Esophagus muscularis mucosa (tissue), 4 donors: ENCODE measurements around the gene PMVK. TPM values are rescaled to one million over a fixed set of nuclear protein-coding genes. Genes with fewer than 3 reads are reported as not detected.

Experiments
- DNase-seq: peaks from one replicate; pipeline ENCODE4 v3.0.0-alpha.2; 2017; ENCODE audit errors: extremely low spot score
- H3K27ac ChIP-seq, 4 donors: fragments of 200-600 bp; sonication (generic); replicated peaks in 1 of 4; 1 replicate in 3 of 4; 2 replicates in 1 of 4; pipeline ENCODE4 v1.5.1; 2016 to 2019; ENCODE audit warnings: mild to moderate bottlenecking in 1 of 4
- H3K27me3 ChIP-seq, 4 donors: fragments of 200-600 bp; sonication (generic); one replicate each; pipeline versions ENCODE4 v1.5.1 to v1.6.0; 2016 to 2019
- H3K36me3 ChIP-seq, 4 donors: fragments of 200-600 bp; sonication (generic); one replicate each; pipeline ENCODE4 v1.5.1; 2016 to 2019
- H3K4me1 ChIP-seq, 4 donors: fragments of 200-600 bp; sonication (generic); one replicate each; pipeline ENCODE4 v1.5.1; 2016 to 2019
- H3K4me3 ChIP-seq, 4 donors: fragments of 200-600 bp; sonication (generic); 1 replicate in 2 of 4; 2 replicates in 2 of 4; pipeline ENCODE4 v1.5.1; 2016 to 2019; ENCODE audit warnings: mild to moderate bottlenecking in 4 of 4, moderate library complexity in 1 of 4
- H3K9me3 ChIP-seq, 4 donors: fragments of 200-600 bp; sonication (generic); 1 replicate in 3 of 4; 2 replicates in 1 of 4; pipeline ENCODE4 v1.5.1; 2016 to 2019
- EP300 ChIP-seq: sonication (generic); formaldehyde crosslinking; IDR thresholded peaks from one replicate; pipeline ENCODE4 v1.6.1; 2017; ENCODE audit warnings: antibody characterized with exemption
- POLR2A ChIP-seq: fragments of 450-650 bp; IDR thresholded peaks from one replicate; pipeline ENCODE4 v1.6.1; 2017; ENCODE audit warnings: antibody characterized with exemption, moderate library complexity, mild to moderate bottlenecking, low read depth
- POLR2AphosphoS5 ChIP-seq, 2 donors: sonication (generic); formaldehyde crosslinking; IDR thresholded peaks; one replicate each; pipeline ENCODE4 v1.6.1; 2017; ENCODE audit warnings: antibody characterized with exemption in 2 of 2
- whole genome bisulfite sequencing: methylation state at CpG from one replicate; pipeline ENCODE4 v1.1.5; 2018; 5-methylcytosine and 5-hydroxymethylcytosine counted together
- intact Hi-C: fragments of 100-400 bp; cut with DNase I; formaldehyde crosslinking; loops from one replicate; pipeline ENCODE4 v1.15.1; 2023
- total RNA-seq, 4 donors: library from RNA; depleted of rRNA; stranded (reverse); fragments of >200 nt; gene quantifications; one replicate each; pipeline versions ENCODE4 v1.1.0 to v1.2.1, GENCODE V29; 2016
- TF ChIP-seq, protein P1 (sequence below), 3 experiments: fragments of 200-600 bp in 2 of 3; fragments of 450-650 bp in 1 of 3; sonication (generic) in 2 of 3; IDR thresholded peaks; one replicate each; pipeline ENCODE4 v1.5.1; 2017 to 2019; ENCODE audit warnings: antibody characterized with exemption in 3 of 3, mild to moderate bottlenecking in 2 of 3, moderate library complexity in 1 of 3

PMVK gene
- total RNA-seq, 4 donors from 2014 or later, result 15.9 to 26.2 (median 20.0) TPM

DNA sequence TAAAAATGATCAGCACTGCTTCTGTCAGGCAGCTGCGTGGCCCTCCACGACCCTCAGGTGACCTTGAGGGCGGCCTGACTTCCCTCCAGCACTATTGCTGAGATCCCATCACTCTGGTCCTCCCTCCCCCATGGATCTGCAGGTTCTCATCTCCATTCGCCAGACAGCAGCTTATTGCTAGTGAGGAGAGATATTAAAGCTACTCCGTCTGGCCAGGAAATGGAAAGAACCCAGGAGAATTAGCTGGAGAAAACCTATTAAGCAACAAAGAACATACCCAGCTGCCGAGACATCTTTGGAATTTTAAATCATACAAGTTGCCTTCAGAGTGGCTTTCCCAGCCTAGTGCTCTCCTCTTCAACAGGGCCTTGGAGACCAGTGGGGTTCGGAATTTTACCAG is 40.7 kb downstream of the PMVK start:
- WGBS, result 58% methylated on average over 7 of the region's 7 CpGs
- Histone ChIP-seq H3K27ac (no peak overlapping the region), H3K4me3 (no peak overlapping the region), H3K9me3 (no peaks in the 10 kb centered on the region), H3K4me1 (no peaks in the 10 kb centered on the region), H3K36me3 (no peaks in the 10 kb centered on the region), H3K27me3 (no peaks in the 10 kb centered on the region)
- intact Hi-C loops, result no loop called here
- DNase-seq, result no peak
- no peak for TF ChIP-seq EP300
- TF ChIP-seq, protein P1, sequence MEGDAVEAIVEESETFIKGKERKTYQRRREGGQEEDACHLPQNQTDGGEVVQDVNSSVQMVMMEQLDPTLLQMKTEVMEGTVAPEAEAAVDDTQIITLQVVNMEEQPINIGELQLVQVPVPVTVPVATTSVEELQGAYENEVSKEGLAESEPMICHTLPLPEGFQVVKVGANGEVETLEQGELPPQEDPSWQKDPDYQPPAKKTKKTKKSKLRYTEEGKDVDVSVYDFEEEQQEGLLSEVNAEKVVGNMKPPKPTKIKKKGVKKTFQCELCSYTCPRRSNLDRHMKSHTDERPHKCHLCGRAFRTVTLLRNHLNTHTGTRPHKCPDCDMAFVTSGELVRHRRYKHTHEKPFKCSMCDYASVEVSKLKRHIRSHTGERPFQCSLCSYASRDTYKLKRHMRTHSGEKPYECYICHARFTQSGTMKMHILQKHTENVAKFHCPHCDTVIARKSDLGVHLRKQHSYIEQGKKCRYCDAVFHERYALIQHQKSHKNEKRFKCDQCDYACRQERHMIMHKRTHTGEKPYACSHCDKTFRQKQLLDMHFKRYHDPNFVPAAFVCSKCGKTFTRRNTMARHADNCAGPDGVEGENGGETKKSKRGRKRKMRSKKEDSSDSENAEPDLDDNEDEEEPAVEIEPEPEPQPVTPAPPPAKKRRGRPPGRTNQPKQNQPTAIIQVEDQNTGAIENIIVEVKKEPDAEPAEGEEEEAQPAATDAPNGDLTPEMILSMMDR (IDR thresholded peaks at IDR 0.05), result no peak
- TF ChIP-seq POLR2AphosphoS5 (IDR thresholded peaks at IDR 0.05), result no peak
- no peak for TF ChIP-seq POLR2A

DNA sequence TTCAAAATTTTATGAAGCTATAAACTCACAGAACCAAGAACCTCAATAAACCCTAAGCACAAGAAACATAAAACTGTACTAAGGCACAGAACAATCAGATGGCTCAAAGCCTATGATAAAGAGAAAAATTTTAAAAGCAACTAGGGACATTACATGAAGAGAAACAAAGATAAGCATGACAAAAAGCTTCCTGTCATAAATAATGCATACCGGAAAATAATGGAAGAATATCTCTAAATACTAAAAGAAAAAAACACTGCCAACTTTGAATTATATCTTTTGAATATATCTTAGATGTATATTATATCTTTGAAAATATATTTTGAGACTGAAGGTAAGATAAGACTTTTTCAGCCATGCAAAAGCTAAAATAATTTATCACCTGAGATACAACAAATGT is 45.1 kb downstream of the PMVK start:
- H3K9me3 ChIP-seq, result no peaks in the 10 kb centered on the region
- intact Hi-C loops, result no loop called here

DNA sequence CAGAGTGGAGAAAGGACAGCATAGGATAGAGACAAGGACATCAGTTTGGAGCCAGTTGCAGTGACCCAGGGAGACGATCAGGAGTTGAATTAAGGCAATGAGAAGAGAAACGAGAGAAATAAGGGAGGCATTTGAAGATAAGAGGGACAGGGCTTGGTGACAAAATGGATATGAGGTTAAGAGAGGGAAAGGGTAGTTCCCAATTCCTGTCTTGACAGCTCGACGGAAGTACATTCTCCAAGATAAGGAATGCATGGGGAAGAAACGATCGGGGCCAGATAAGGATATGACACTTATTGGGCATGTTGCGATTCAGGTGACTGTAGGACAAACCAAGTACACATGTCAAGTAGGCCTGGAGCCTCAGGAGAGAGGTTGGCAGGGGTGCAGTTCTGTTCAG is 47.8 kb downstream of the PMVK start:
- no peak overlapping the region for H3K27ac ChIP-seq
- intact Hi-C loops, result no loop called here
- no peak for DNase-seq
- H3K9me3 ChIP-seq, result no peaks in the 10 kb centered on the region
- H3K27me3 ChIP-seq, result peaks cover 0 to 4% (median 0%) of the 10 kb centered on the region in 4 donors
- no peaks in the 10 kb centered on the region for H3K4me1 ChIP-seq
- no peak overlapping the region for H3K4me3 ChIP-seq
- 86% methylated on average over 7 of the region's 7 CpGs for WGBS
- TF ChIP-seq, protein P1 (IDR thresholded peaks at IDR 0.05), result no peak
- no peak for TF ChIP-seq POLR2A
- no peak for TF ChIP-seq EP300
- no peak for TF ChIP-seq POLR2AphosphoS5 (IDR thresholded peaks at IDR 0.05)
- H3K36me3 ChIP-seq, result no peaks in the 10 kb centered on the region

More for the DNA sequence above, 45.1 kb downstream of the PMVK start:
- DNase-seq, result no peak
- TF ChIP-seq POLR2A, result no peak
- no peak for TF ChIP-seq EP300
- no peak for TF ChIP-seq POLR2AphosphoS5 (IDR thresholded peaks at IDR 0.05)
- TF ChIP-seq, protein P1 (IDR thresholded peaks at IDR 0.05), result no peak
- Histone ChIP-seq H3K27ac (no peak overlapping the region), H3K4me1 (no peaks in the 10 kb centered on the region), H3K36me3 (no peaks in the 10 kb centered on the region), H3K27me3 (peaks cover 0 to 4% (median 0%) of the 10 kb centered on the region in 4 donors), H3K4me3 (no peak overlapping the region)
- 69% methylated on average over 1 of the region's 1 CpG for WGBS

DNA sequence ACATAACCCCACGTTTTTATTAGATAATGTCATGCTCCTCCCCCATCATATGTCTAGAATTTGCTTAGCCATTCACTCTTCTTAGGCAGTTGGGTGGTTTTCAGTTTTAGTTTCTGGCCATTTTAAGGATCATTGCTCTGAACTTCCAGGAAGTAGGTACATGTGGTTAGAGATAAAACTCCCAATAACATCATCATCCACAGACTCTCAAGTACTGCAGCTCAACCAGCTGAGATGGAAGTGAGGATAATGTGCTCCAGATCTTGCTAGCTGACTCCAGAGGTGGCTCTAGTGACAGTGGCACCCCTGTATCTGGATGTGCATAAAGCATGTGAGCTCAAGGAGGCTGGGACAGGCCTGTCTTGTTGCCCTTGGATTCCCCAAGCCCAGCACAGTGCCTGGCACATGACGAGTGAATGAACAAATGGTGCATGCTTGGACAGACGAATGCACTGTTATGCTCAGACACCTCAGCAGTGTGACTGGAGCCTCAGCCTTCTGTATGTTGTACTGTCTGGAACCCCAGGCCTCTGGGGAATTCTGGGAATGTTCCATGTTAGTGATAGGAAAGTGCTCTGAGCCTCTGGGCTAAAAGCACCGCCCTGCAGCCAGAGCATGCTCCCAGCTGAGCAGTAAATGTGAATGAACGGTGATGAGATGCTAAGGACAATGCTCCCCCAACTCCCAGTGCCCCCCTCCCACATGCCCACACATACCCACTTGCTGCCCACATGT is 50.1 kb downstream of the PMVK start:
- no peaks in the 10 kb centered on the region for H3K36me3 ChIP-seq
- H3K4me1 ChIP-seq, result no peaks in the 10 kb centered on the region
- intact Hi-C loops, result no loop called here
- WGBS, result 66% methylated on average over 5 of the region's 5 CpGs
- DNase-seq, result no peak
- H3K9me3 ChIP-seq, result no peaks in the 10 kb centered on the region
- TF ChIP-seq POLR2AphosphoS5 (IDR thresholded peaks at IDR 0.05) (no peak), POLR2A (no peak), EP300 (no peak)
- TF ChIP-seq, protein P1 (IDR thresholded peaks at IDR 0.05), result no peak
- no peak overlapping the region for H3K4me3 ChIP-seq
- no peak overlapping the region for H3K27ac ChIP-seq
- H3K27me3 ChIP-seq, result peaks cover 0 to 4% (median 0%) of the 10 kb centered on the region in 4 donors
